ENCODE measurements around the gene STAG2. TPM values are rescaled to one million over a fixed set of nuclear protein-coding genes. Genes with fewer than 3 reads are reported as not detected.
A peak's percentile ranks its signal among the peaks of the same experiment; 100 is the strongest.
"Not testable (repeated sequence)": the region's sequence is repeated elsewhere in the genome, so short reads cannot be mapped to it uniquely, and the experiment has no call there.

Gene STAG2
- total RNA-seq, 1 donor from 2014 or later: 72.7 TPM

- Mint-ChIP-seq H3K4me1 (ENCODE audit: unreplicated experiment) (peaks cover 6% of the 10 kb centered on the region), H3K27ac (ENCODE audit: unreplicated experiment) (no peak overlapping the region), H3K27me3 (ENCODE audit: unreplicated experiment) (no peaks in the 10 kb centered on the region)
These were observed 38.3 kb upstream of the STAG2 start for GRCh38 chrX:123923211-123923610.

GRCh38 chrX:123924186-123924585 lies 37.3 kb upstream of the STAG2 start:
- Mint-ChIP-seq H3K36me3 (ENCODE audit: unreplicated experiment) (no peaks in the 10 kb centered on the region), H3K27me3 (ENCODE audit: unreplicated experiment) (no peaks in the 10 kb centered on the region), H3K4me3 (ENCODE audit: unreplicated experiment) (no peak overlapping the region), H3K4me1 (ENCODE audit: unreplicated experiment) (peaks cover 6% of the 10 kb centered on the region), H3K9me3 (ENCODE audit: unreplicated experiment) (peaks cover 6% of the 10 kb centered on the region), H3K27ac (ENCODE audit: unreplicated experiment) (no peak overlapping the region)
- no peak for DNase-seq (ENCODE audit: extremely low spot score, unreplicated experiment)
- TF ChIP-seq, protein P1, sequence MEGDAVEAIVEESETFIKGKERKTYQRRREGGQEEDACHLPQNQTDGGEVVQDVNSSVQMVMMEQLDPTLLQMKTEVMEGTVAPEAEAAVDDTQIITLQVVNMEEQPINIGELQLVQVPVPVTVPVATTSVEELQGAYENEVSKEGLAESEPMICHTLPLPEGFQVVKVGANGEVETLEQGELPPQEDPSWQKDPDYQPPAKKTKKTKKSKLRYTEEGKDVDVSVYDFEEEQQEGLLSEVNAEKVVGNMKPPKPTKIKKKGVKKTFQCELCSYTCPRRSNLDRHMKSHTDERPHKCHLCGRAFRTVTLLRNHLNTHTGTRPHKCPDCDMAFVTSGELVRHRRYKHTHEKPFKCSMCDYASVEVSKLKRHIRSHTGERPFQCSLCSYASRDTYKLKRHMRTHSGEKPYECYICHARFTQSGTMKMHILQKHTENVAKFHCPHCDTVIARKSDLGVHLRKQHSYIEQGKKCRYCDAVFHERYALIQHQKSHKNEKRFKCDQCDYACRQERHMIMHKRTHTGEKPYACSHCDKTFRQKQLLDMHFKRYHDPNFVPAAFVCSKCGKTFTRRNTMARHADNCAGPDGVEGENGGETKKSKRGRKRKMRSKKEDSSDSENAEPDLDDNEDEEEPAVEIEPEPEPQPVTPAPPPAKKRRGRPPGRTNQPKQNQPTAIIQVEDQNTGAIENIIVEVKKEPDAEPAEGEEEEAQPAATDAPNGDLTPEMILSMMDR (IDR thresholded peaks at IDR 0.05): no peak

More at GRCh38 chrX:123923211-123923610, 38.3 kb upstream of the STAG2 start:
- Mint-ChIP-seq H3K9me3 (ENCODE audit: unreplicated experiment) (peaks cover 6% of the 10 kb centered on the region), H3K36me3 (ENCODE audit: unreplicated experiment) (no peaks in the 10 kb centered on the region), H3K4me3 (ENCODE audit: unreplicated experiment) (no peak overlapping the region)
- DNase-seq (ENCODE audit: extremely low spot score, unreplicated experiment): no peak
- TF ChIP-seq, protein P1 (IDR thresholded peaks at IDR 0.05): no peak

DNA sequence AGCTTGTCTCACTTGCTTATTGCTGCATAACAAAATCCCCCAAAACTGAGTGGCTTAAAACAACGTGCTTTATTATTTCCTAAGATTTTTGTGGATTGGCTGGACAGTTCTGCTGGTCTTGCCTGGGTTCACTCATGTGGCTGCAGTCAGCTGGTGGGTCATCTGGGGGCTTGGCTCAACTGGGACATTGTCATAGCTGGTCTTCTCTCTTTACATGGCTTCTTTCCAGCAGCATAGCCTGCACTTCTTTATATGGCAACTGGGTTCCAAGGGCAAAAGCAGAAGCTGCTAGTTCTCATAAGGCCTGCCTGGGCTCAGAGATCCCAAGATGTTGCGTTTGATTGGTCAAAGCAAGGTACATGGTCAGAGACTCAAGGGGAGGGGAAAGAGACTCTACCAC lies 33.7 kb upstream of the STAG2 start:
- peaks cover 12% of the 10 kb centered on the region for H3K9me3 Mint-ChIP-seq (ENCODE audit: unreplicated experiment)
- no peaks in the 10 kb centered on the region for H3K27me3 Mint-ChIP-seq (ENCODE audit: unreplicated experiment)
- no peaks in the 10 kb centered on the region for H3K36me3 Mint-ChIP-seq (ENCODE audit: unreplicated experiment)
- no peak overlapping the region for H3K4me3 Mint-ChIP-seq (ENCODE audit: unreplicated experiment)
- DNase-seq (ENCODE audit: extremely low spot score, unreplicated experiment): peak; percentile 19
- TF ChIP-seq, protein P1 (IDR thresholded peaks at IDR 0.05): no peak
- no peak overlapping the region for H3K27ac Mint-ChIP-seq (ENCODE audit: unreplicated experiment)
- H3K4me1 Mint-ChIP-seq (ENCODE audit: unreplicated experiment): peaks cover 4% of the 10 kb centered on the region

GRCh38 chrX:123932055-123932454 lies 29.5 kb upstream of the STAG2 start:
- H3K27me3 Mint-ChIP-seq (ENCODE audit: unreplicated experiment); H3K4me1 Mint-ChIP-seq (ENCODE audit: unreplicated experiment); H3K9me3 Mint-ChIP-seq (ENCODE audit: unreplicated experiment): not testable (repeated sequence)

GRCh38 chrX:123943074-123943473 lies 18.4 kb upstream of the STAG2 start:
- TF ChIP-seq, protein P1 (IDR thresholded peaks at IDR 0.05): no peak
- no peak for DNase-seq (ENCODE audit: extremely low spot score, unreplicated experiment)
- Mint-ChIP-seq H3K4me3 (ENCODE audit: unreplicated experiment) (no peak overlapping the region), H3K27ac (ENCODE audit: unreplicated experiment) (no peak overlapping the region), H3K27me3 (ENCODE audit: unreplicated experiment) (no peaks in the 10 kb centered on the region), H3K36me3 (ENCODE audit: unreplicated experiment) (no peaks in the 10 kb centered on the region), H3K4me1 (ENCODE audit: unreplicated experiment) (no peaks in the 10 kb centered on the region), H3K9me3 (ENCODE audit: unreplicated experiment) (peaks cover 14% of the 10 kb centered on the region)

More at GRCh38 chrX:123932055-123932454, 29.5 kb upstream of the STAG2 start:
- DNase-seq (ENCODE audit: extremely low spot score, unreplicated experiment): peak; percentile 72
- H3K27ac Mint-ChIP-seq (ENCODE audit: unreplicated experiment); H3K36me3 Mint-ChIP-seq (ENCODE audit: unreplicated experiment); H3K4me3 Mint-ChIP-seq (ENCODE audit: unreplicated experiment): not testable (repeated sequence)

- no peaks in the 10 kb centered on the region for H3K27me3 Mint-ChIP-seq (ENCODE audit: unreplicated experiment)
- no peaks in the 10 kb centered on the region for H3K4me1 Mint-ChIP-seq (ENCODE audit: unreplicated experiment)
- no peak overlapping the region for H3K4me3 Mint-ChIP-seq (ENCODE audit: unreplicated experiment)
These were observed 18.0 kb upstream of the STAG2 start for GRCh38 chrX:123943488-123943887.

More at GRCh38 chrX:123943488-123943887, 18.0 kb upstream of the STAG2 start:
- DNase-seq (ENCODE audit: extremely low spot score, unreplicated experiment): no peak
- Mint-ChIP-seq H3K9me3 (ENCODE audit: unreplicated experiment) (peaks cover 14% of the 10 kb centered on the region), H3K36me3 (ENCODE audit: unreplicated experiment) (no peaks in the 10 kb centered on the region), H3K27ac (ENCODE audit: unreplicated experiment) (no peak overlapping the region)
- TF ChIP-seq, protein P1 (IDR thresholded peaks at IDR 0.05): no peak
